HEK293 (cell line): ENCODE measurements around the gene CSMD2.

Source experiments
- CTCF ChIA-PET: fragments of 350-600 bp; formaldehyde crosslinking; extraction: SDS; loops from one replicate; lab custom pipeline; 2021; ENCODE audit warnings: antibody characterized with exemption; lab: Yijun Ruan, JAX
- POLR2A ChIA-PET: fragments of 300-600 bp; formaldehyde crosslinking; extraction: SDS; loops from one replicate; lab custom pipeline; 2020; ENCODE audit warnings: antibody characterized with exemption, inconsistent platforms; lab: Yijun Ruan, JAX
- H3K27ac ChIP-seq: fragments of 200-500 bp; sonication (Bioruptor generic); 2 replicates; pipeline ENCODE4 v1.5.1; 2014; ENCODE audit warnings: low read depth, low read length, control low read depth, inconsistent platforms; ENCODE audit errors: extremely low read depth
- H3K36me3 ChIP-seq, 2 experiments: fragments of 200-500 bp in 1 of 2; sonication (Bioruptor generic) in 1 of 2; 1 replicate in 1 of 2; 2 replicates in 1 of 2; pipeline ENCODE4 v1.5.1; 2014 to 2017; ENCODE audit warnings: inconsistent platforms in 2 of 2, low read length in 2 of 2; ENCODE audit not compliant: control insufficient read depth in 2 of 2, insufficient read depth in 1 of 2
- H3K4me1 ChIP-seq: fragments of 200-500 bp; sonication (Bioruptor generic); 2 replicates; pipeline ENCODE4 v1.5.1; 2014; ENCODE audit warnings: mild to moderate bottlenecking, low read length, inconsistent platforms; ENCODE audit not compliant: control insufficient read depth, insufficient read depth
- H3K4me3 ChIP-seq: 2 replicates; pipeline ENCODE4 v1.5.1; 2011; ENCODE audit warnings: low read depth, mild to moderate bottlenecking, control low read depth, low read length, moderate library complexity
- H3K9me3 ChIP-seq: fragments of 200-500 bp; sonication (Bioruptor generic); 2 replicates; pipeline ENCODE4 v1.5.1; 2014; ENCODE audit warnings: low read depth, low read length, inconsistent platforms; ENCODE audit not compliant: control insufficient read depth, insufficient read depth
- KLF9 ChIP-seq: fragments of 450-650 bp; formaldehyde crosslinking; IDR thresholded peaks from 2 replicates; pipeline ENCODE4 v1.5.1; 2016; ENCODE audit warnings: missing biosample characterization, missing genetic modification characterization, low read depth
- MZF1 ChIP-seq: fragments of 450-650 bp; formaldehyde crosslinking; IDR thresholded peaks from 2 replicates; pipeline ENCODE4 v1.5.1; 2017; ENCODE audit warnings: missing biosample characterization, missing genetic modification characterization, borderline replicate concordance
- ZBTB21 ChIP-seq: fragments of 450-650 bp; formaldehyde crosslinking; IDR thresholded peaks from 2 replicates; pipeline ENCODE4 v1.5.1; 2017; ENCODE audit warnings: missing biosample characterization, missing genetic modification characterization
- ZBTB49 ChIP-seq: fragments of 450-650 bp; formaldehyde crosslinking; IDR thresholded peaks from 2 replicates; pipeline ENCODE4 v1.5.1; 2016; ENCODE audit warnings: missing biosample characterization, missing genetic modification characterization, low read depth
- ZNF132 ChIP-seq: fragments of 450-650 bp; formaldehyde crosslinking; IDR thresholded peaks from 2 replicates; pipeline ENCODE4 v1.5.1; 2017; ENCODE audit warnings: missing biosample characterization, missing genetic modification characterization, borderline replicate concordance
- ZNF280C ChIP-seq: fragments of 450-650 bp; formaldehyde crosslinking; IDR thresholded peaks from 2 replicates; pipeline ENCODE4 v1.5.1; 2016; ENCODE audit warnings: missing biosample characterization, missing genetic modification characterization
- ZNF292 ChIP-seq: fragments of 450-650 bp; formaldehyde crosslinking; IDR thresholded peaks from 2 replicates; pipeline ENCODE4 v1.5.1; 2016; ENCODE audit warnings: low read depth, missing biosample characterization, missing genetic modification characterization, borderline replicate concordance
- ZNF311 ChIP-seq: fragments of 450-650 bp; formaldehyde crosslinking; IDR thresholded peaks from 2 replicates; pipeline ENCODE4 v1.5.1; 2017; ENCODE audit warnings: missing biosample characterization, missing genetic modification characterization, borderline replicate concordance
- ZNF324 ChIP-seq: fragments of 450-650 bp; formaldehyde crosslinking; IDR thresholded peaks from 2 replicates; pipeline ENCODE4 v1.5.1; 2016; ENCODE audit warnings: missing biosample characterization, missing genetic modification characterization
- ZNF341 ChIP-seq: fragments of 450-650 bp; formaldehyde crosslinking; IDR thresholded peaks from 2 replicates; pipeline ENCODE4; 2016; ENCODE audit warnings: low read depth, missing biosample characterization, missing genetic modification characterization
- ZNF354C ChIP-seq: fragments of 450-650 bp; formaldehyde crosslinking; IDR thresholded peaks from 2 replicates; pipeline ENCODE4 v1.5.1; 2016; ENCODE audit warnings: missing biosample characterization, missing genetic modification characterization, low read depth, borderline replicate concordance
- ZNF37A ChIP-seq: fragments of 450-650 bp; IDR thresholded peaks from 2 replicates; pipeline ENCODE4 v1.5.1; 2018; ENCODE audit warnings: missing biosample characterization, missing genetic modification characterization
- ZNF394 ChIP-seq: fragments of 450-650 bp; formaldehyde crosslinking; IDR thresholded peaks from 2 replicates; pipeline ENCODE4 v1.5.1; 2016; ENCODE audit warnings: missing biosample characterization, missing genetic modification characterization, mild to moderate bottlenecking, moderate library complexity, borderline replicate concordance
- ZNF473 ChIP-seq: fragments of 450-650 bp; formaldehyde crosslinking; IDR thresholded peaks from 2 replicates; pipeline ENCODE4 v1.5.1; 2017; ENCODE audit warnings: missing biosample characterization, missing genetic modification characterization
- ZNF514 ChIP-seq: fragments of 450-650 bp; formaldehyde crosslinking; IDR thresholded peaks from 2 replicates; pipeline ENCODE4 v1.5.1; 2016; ENCODE audit warnings: missing biosample characterization, missing genetic modification characterization
- ZNF549 ChIP-seq: fragments of 450-650 bp; IDR thresholded peaks from 2 replicates; pipeline ENCODE4 v1.5.1; 2018; ENCODE audit warnings: missing biosample characterization, missing genetic modification characterization, mild to moderate bottlenecking, inconsistent platforms, moderate library complexity
- ZNF555 ChIP-seq: fragments of 450-650 bp; formaldehyde crosslinking; conservative IDR thresholded peaks from 2 replicates; pipeline ENCODE4 v1.5.1; 2017; ENCODE audit warnings: missing biosample characterization, mild to moderate bottlenecking, missing genetic modification characterization, inconsistent platforms
- ZNF558 ChIP-seq: fragments of 450-650 bp; formaldehyde crosslinking; IDR thresholded peaks from 2 replicates; pipeline ENCODE4 v1.5.1; 2016; ENCODE audit warnings: missing biosample characterization, missing genetic modification characterization
- ZNF560 ChIP-seq: fragments of 450-650 bp; formaldehyde crosslinking; IDR thresholded peaks from 2 replicates; pipeline ENCODE4 v1.5.1; 2017; ENCODE audit warnings: missing biosample characterization, missing genetic modification characterization, borderline replicate concordance
- ZNF596 ChIP-seq: fragments of 450-650 bp; IDR thresholded peaks from 2 replicates; pipeline ENCODE4 v1.5.0; 2018; ENCODE audit warnings: missing biosample characterization, mild to moderate bottlenecking, missing genetic modification characterization, moderate library complexity
- ZNF621 ChIP-seq: fragments of 450-650 bp; formaldehyde crosslinking; IDR thresholded peaks from 2 replicates; pipeline ENCODE4 v1.5.1; 2017; ENCODE audit warnings: missing biosample characterization, missing genetic modification characterization
- ZSCAN23 ChIP-seq: fragments of 450-650 bp; formaldehyde crosslinking; IDR thresholded peaks from 2 replicates; pipeline ENCODE4 v1.5.1; 2016; ENCODE audit warnings: missing biosample characterization, missing genetic modification characterization
- TF ChIP-seq, protein P1 (sequence below): fragments of 450-650 bp; formaldehyde crosslinking; IDR thresholded peaks from 2 replicates; pipeline ENCODE4 v1.5.1; 2016; ENCODE audit warnings: missing biosample characterization, missing genetic modification characterization
- TF ChIP-seq, protein P2 (sequence below): fragments of 450-650 bp; formaldehyde crosslinking; IDR thresholded peaks from 2 replicates; pipeline ENCODE4 v1.5.1; 2017; ENCODE audit warnings: missing biosample characterization, missing genetic modification characterization

The CSMD2 gene

GRCh38 chr1:33792216-33792615, 372.8 kb downstream of the CSMD2 start (continued):
- TF ChIP-seq, protein P1, sequence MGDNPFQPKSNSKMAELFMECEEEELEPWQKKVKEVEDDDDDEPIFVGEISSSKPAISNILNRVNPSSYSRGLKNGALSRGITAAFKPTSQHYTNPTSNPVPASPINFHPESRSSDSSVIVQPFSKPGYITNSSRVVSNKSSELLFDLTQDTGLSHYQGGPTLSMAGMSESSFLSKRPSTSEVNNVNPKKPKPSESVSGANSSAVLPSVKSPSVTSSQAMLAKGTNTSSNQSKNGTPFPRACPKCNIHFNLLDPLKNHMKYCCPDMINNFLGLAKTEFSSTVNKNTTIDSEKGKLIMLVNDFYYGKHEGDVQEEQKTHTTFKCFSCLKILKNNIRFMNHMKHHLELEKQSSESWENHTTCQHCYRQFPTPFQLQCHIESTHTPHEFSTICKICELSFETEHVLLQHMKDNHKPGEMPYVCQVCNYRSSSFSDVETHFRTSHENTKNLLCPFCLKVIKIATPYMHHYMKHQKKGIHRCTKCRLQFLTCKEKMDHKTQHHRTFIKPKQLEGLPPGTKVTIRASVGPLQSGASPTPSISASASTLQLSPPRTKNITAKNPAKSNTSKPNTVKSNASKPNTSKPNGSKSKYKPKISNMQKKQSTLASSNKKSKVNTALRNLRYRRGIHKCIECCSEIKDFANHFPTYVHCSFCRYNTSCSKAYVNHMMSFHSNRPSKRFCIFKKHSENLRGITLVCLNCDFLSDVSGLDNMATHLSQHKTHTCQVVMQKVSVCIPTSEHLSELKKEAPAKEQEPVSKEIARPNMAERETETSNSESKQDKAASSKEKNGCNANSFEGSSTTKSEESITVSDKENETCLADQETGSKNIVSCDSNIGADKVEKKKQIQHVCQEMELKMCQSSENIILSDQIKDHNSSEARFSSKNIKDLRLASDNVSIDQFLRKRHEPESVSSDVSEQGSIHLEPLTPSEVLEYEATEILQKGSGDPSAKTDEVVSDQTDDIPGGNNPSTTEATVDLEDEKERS (tag by site-specific recombination), result no peak
- no peak for TF ChIP-seq KLF9 (tag by site-specific recombination)
- no peak for TF ChIP-seq ZBTB21
- TF ChIP-seq ZBTB49, result no peak
- TF ChIP-seq, protein P2, sequence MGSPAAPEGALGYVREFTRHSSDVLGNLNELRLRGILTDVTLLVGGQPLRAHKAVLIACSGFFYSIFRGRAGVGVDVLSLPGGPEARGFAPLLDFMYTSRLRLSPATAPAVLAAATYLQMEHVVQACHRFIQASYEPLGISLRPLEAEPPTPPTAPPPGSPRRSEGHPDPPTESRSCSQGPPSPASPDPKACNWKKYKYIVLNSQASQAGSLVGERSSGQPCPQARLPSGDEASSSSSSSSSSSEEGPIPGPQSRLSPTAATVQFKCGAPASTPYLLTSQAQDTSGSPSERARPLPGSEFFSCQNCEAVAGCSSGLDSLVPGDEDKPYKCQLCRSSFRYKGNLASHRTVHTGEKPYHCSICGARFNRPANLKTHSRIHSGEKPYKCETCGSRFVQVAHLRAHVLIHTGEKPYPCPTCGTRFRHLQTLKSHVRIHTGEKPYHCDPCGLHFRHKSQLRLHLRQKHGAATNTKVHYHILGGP (tag by site-specific recombination), result no peak

- Histone ChIP-seq H3K4me3 (no peak overlapping the region), H3K36me3 (no peaks in the 10 kb centered on the region), H3K27ac (no peak overlapping the region), H3K4me1 (no peaks in the 10 kb centered on the region), H3K9me3 (no peaks in the 10 kb centered on the region)
- ChIA-PET POLR2A (no interaction called here), CTCF (interaction anchor here (0.6 kb wide), 1 partner anchor 322 kb away, joined by 5 read pairs; no protein-coding TSS in a partner anchor)
- TF ChIP-seq ZNF621 (no peak), ZNF558 (tag by site-specific recombination) (no peak), ZNF514 (tag by site-specific recombination) (no peak), ZNF596 (tag by site-specific recombination) (no peak), ZNF311 (tag by site-specific recombination) (no peak), ZNF280C (tag by site-specific recombination) (no peak), ZNF555 (tag by site-specific recombination) (no peak), ZNF354C (no peak), ZNF324 (tag by site-specific recombination) (no peak), ZNF560 (tag by site-specific recombination) (no peak), ZNF292 (tag by site-specific recombination) (no peak), ZNF132 (no peak), ZNF394 (tag by site-specific recombination) (no peak), MZF1 (tag by site-specific recombination) (no peak), ZNF549 (tag by site-specific recombination) (no peak), ZSCAN23 (no peak), ZNF473 (no peak), ZNF341 (tag by site-specific recombination) (no peak), ZNF37A (tag by site-specific recombination) (no peak)
Observed at GRCh38 chr1:33791251-33791650, 373.8 kb downstream of the CSMD2 start.
